Measurements from ENCODE around the gene LITAFD. TPM values are rescaled to one million over a fixed set of nuclear protein-coding genes. Genes with fewer than 3 reads are reported as not detected.

LITAFD gene
- total and polyA plus RNA-seq, 2 experiments from 2014 or later, result not detected

- TF ChIP-seq NANOG (IDR thresholded peaks at IDR 0.05; ENCODE audit: borderline replicate concordance), result no peak
Observed at GRCh38 chr16:8910811-8911210, 28.7 kb downstream of the LITAFD start (continued).

DNA sequence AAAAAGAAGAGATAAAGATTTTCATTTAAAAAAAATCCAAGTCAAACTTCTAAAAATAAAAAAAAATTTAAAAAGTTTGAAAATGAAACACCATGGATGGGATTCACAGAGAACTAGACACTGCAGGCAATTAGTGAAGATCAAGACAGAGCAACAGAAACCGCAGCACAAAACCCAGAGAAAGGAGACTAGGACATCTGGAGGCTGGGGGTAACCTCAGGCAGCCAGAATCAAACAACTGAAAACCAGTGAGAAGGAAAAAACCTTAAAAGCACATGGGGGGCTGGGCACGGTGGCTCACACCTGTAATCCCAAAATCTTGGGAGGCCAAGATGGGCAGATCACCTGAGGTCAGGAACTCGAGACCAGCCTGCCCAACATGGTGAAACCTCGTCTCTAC, 30.6 kb downstream of the LITAFD start:
- no peak overlapping the region for H3K4me3 ChIP-seq
- no peak overlapping the region for H3K4me2 ChIP-seq
- Mint-ChIP-seq H3K4me3 (no peak overlapping the region), H3K27me3 (ENCODE audit: insufficient read depth, low read depth, poor library complexity) (peaks cover 8% of the 10 kb centered on the region), H3K4me1 (peaks cover 17% of the 10 kb centered on the region), H3K36me3 (ENCODE audit: low read depth) (peaks cover 90% of the 10 kb centered on the region), H3K9me3 (no peaks in the 10 kb centered on the region), H3K27ac (no peak overlapping the region)
- no peak overlapping the region for H2AFZ ChIP-seq
- H3K27ac ChIP-seq (ENCODE audit: low read depth), result peak overlapping the region; percentile 19; the same call in 1 of the 2 replicates
- H3K9me2 ChIP-seq (ENCODE audit: insufficient read depth), result no peaks in the 10 kb centered on the region
- H4K20me1 ChIP-seq (replicated peaks; ENCODE audit: insufficient read depth), result peaks cover 47% of the 10 kb centered on the region
- ATAC-seq (no peak), DNase-seq (ENCODE audit: low spot score) (no peak)
- H3K36me3 ChIP-seq (ENCODE audit: insufficient read depth), result peaks cover 41% of the 10 kb centered on the region
- H3K27me3 ChIP-seq (ENCODE audit: insufficient read depth), result no peaks in the 10 kb centered on the region
- no peaks in the 10 kb centered on the region; the same call in 1 of the 2 replicates for H3K4me1 ChIP-seq (ENCODE audit: insufficient read depth)
- peaks cover 28% of the 10 kb centered on the region for H3F3A ChIP-seq (replicated peaks; ENCODE audit: low read depth)
- TF ChIP-seq, protein P1, sequence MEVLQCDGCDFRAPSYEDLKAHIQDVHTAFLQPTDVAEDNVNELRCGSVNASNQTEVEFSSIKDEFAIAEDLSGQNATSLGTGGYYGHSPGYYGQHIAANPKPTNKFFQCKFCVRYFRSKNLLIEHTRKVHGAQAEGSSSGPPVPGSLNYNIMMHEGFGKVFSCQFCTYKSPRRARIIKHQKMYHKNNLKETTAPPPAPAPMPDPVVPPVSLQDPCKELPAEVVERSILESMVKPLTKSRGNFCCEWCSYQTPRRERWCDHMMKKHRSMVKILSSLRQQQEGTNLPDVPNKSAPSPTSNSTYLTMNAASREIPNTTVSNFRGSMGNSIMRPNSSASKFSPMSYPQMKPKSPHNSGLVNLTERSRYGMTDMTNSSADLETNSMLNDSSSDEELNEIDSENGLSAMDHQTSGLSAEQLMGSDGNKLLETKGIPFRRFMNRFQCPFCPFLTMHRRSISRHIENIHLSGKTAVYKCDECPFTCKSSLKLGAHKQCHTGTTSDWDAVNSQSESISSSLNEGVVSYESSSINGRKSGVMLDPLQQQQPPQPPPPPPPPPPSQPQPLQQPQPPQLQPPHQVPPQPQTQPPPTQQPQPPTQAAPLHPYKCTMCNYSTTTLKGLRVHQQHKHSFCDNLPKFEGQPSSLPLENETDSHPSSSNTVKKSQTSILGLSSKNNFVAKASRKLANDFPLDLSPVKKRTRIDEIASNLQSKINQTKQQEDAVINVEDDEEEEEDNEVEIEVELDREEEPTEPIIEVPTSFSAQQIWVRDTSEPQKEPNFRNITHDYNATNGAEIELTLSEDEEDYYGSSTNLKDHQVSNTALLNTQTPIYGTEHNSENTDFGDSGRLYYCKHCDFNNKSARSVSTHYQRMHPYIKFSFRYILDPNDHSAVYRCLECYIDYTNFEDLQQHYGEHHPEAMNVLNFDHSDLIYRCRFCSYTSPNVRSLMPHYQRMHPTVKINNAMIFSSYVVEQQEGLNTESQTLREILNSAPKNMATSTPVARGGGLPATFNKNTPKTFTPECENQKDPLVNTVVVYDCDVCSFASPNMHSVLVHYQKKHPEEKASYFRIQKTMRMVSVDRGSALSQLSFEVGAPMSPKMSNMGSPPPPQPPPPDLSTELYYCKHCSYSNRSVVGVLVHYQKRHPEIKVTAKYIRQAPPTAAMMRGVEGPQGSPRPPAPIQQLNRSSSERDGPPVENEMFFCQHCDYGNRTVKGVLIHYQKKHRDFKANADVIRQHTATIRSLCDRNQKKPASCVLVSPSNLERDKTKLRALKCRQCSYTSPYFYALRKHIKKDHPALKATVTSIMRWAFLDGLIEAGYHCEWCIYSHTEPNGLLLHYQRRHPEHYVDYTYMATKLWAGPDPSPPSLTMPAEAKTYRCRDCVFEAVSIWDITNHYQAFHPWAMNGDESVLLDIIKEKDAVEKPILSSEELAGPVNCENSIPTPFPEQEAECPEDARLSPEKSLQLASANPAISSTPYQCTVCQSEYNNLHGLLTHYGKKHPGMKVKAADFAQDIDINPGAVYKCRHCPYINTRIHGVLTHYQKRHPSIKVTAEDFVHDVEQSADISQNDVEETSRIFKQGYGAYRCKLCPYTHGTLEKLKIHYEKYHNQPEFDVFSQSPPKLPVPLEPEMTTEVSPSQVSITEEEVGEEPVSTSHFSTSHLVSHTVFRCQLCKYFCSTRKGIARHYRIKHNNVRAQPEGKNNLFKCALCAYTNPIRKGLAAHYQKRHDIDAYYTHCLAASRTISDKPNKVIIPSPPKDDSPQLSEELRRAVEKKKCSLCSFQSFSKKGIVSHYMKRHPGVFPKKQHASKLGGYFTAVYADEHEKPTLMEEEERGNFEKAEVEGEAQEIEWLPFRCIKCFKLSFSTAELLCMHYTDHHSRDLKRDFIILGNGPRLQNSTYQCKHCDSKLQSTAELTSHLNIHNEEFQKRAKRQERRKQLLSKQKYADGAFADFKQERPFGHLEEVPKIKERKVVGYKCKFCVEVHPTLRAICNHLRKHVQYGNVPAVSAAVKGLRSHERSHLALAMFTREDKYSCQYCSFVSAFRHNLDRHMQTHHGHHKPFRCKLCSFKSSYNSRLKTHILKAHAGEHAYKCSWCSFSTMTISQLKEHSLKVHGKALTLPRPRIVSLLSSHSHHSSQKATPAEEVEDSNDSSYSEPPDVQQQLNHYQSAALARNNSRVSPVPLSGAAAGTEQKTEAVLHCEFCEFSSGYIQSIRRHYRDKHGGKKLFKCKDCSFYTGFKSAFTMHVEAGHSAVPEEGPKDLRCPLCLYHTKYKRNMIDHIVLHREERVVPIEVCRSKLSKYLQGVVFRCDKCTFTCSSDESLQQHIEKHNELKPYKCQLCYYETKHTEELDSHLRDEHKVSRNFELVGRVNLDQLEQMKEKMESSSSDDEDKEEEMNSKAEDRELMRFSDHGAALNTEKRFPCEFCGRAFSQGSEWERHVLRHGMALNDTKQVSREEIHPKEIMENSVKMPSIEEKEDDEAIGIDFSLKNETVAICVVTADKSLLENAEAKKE (CRISPR knock-in tag; IDR thresholded peaks at IDR 0.05), result no peak
- TF ChIP-seq STAT1 (IDR thresholded peaks at IDR 0.05; ENCODE audit: unreplicated experiment), result no peak
- no peak for TF ChIP-seq CREB1 (CRISPR knock-in tag; IDR thresholded peaks at IDR 0.05; ENCODE audit: low read depth)
- TF ChIP-seq REST (IDR thresholded peaks at IDR 0.05; ENCODE audit: unreplicated experiment), result no peak
- TF ChIP-seq ZNF331 (CRISPR knock-in tag; IDR thresholded peaks at IDR 0.05; ENCODE audit: low read depth), result no peak
- TF ChIP-seq EZH2 (IDR thresholded peaks at IDR 0.05; ENCODE audit: low read depth, unreplicated experiment), result no peak
- no peak for TF ChIP-seq ZNF114 (CRISPR knock-in tag; IDR thresholded peaks at IDR 0.05)
- TF ChIP-seq, protein P2, sequence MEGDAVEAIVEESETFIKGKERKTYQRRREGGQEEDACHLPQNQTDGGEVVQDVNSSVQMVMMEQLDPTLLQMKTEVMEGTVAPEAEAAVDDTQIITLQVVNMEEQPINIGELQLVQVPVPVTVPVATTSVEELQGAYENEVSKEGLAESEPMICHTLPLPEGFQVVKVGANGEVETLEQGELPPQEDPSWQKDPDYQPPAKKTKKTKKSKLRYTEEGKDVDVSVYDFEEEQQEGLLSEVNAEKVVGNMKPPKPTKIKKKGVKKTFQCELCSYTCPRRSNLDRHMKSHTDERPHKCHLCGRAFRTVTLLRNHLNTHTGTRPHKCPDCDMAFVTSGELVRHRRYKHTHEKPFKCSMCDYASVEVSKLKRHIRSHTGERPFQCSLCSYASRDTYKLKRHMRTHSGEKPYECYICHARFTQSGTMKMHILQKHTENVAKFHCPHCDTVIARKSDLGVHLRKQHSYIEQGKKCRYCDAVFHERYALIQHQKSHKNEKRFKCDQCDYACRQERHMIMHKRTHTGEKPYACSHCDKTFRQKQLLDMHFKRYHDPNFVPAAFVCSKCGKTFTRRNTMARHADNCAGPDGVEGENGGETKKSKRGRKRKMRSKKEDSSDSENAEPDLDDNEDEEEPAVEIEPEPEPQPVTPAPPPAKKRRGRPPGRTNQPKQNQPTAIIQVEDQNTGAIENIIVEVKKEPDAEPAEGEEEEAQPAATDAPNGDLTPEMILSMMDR (conservative IDR thresholded peaks at IDR 0.05; ENCODE audit: low read depth in 2 of 2), result no peak
- no peak for TF ChIP-seq ETS1 (IDR thresholded peaks at IDR 0.05)
- no peak for TF ChIP-seq POLR2AphosphoS5 (IDR thresholded peaks at IDR 0.05; ENCODE audit: low read depth)
- no peak for TF ChIP-seq EZH2phosphoT487 (IDR thresholded peaks at IDR 0.05; ENCODE audit: unreplicated experiment)
- no peak for TF ChIP-seq JUNB (IDR thresholded peaks at IDR 0.05; ENCODE audit: unreplicated experiment)
- no peak for TF ChIP-seq NANOG (IDR thresholded peaks at IDR 0.05; ENCODE audit: borderline replicate concordance)
- peaks cover 36% of the 10 kb centered on the region; the same call in 1 of the 2 replicates for H3K79me2 ChIP-seq (replicated peaks; ENCODE audit: insufficient read depth)

Measured in GM23338 (cell line).